ENCODE results near the gene ZKSCAN8.

DNA sequence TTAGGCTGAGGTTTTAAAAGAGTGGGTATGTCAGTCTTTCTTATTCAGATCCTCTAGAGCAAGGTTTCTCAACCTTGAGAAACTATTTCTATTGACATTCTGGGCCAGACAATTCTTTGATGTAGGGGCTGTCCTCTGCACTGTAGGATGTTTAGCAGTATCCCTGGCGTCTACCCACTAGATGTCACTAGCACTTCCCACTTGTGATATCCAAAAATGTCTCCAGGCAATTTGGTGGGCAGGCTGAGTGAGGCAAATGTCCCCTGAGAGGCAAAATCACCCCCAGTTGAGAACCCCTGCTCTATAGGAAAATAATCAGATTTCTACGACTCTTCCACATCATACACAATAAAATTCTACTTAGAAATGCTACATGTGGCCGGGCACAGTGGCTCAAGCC lies 7.7 kb upstream of the ZKSCAN8 start:
- TF ChIP-seq POLR2A (IDR thresholded peaks at IDR 0.05; ENCODE audit: low read length) (no peak), CTCF (IDR thresholded peaks at IDR 0.05) (peak; percentile 45), ESRRA (IDR thresholded peaks at IDR 0.05; ENCODE audit: borderline replicate concordance, low read length) (no peak), SMC3 (IDR thresholded peaks at IDR 0.05) (peak; percentile 32; the same call in 1 of the 3 replicates)

Data from A549 (cell line).